ENCODE results near the gene LBP.

DNA sequence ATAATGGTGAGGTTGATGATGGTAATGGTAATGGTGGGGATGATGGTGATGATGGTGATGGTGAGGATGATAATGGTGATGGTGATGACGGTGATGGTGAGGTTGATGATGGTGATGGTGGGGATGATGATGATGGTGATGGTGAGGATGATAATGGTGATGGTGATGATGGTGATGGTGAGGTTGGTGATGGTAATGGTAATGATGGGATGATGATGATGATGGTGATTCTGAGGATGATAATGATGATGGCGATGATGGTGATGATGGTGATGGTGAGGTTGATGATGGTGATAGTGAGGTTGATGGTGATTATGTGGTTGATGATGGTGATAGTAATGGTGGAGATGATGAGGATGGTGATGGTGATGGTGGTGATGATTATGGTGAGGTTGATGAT lies 32.6 kb upstream of the LBP start:
- TF ChIP-seq YY1 (IDR thresholded peaks at IDR 0.05; ENCODE audit: low read depth, low read length): no peak
- TF ChIP-seq, protein P1, sequence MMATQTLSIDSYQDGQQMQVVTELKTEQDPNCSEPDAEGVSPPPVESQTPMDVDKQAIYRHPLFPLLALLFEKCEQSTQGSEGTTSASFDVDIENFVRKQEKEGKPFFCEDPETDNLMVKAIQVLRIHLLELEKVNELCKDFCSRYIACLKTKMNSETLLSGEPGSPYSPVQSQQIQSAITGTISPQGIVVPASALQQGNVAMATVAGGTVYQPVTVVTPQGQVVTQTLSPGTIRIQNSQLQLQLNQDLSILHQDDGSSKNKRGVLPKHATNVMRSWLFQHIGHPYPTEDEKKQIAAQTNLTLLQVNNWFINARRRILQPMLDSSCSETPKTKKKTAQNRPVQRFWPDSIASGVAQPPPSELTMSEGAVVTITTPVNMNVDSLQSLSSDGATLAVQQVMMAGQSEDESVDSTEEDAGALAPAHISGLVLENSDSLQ (IDR thresholded peaks at IDR 0.05): no peak
- TF ChIP-seq GATAD2B (conservative IDR thresholded peaks at IDR 0.05; ENCODE audit: low read depth): no peak
- TF ChIP-seq RAD21 (IDR thresholded peaks at IDR 0.05; ENCODE audit: insufficient read depth, low read depth, low read length): no peak
- TF ChIP-seq, protein P2, sequence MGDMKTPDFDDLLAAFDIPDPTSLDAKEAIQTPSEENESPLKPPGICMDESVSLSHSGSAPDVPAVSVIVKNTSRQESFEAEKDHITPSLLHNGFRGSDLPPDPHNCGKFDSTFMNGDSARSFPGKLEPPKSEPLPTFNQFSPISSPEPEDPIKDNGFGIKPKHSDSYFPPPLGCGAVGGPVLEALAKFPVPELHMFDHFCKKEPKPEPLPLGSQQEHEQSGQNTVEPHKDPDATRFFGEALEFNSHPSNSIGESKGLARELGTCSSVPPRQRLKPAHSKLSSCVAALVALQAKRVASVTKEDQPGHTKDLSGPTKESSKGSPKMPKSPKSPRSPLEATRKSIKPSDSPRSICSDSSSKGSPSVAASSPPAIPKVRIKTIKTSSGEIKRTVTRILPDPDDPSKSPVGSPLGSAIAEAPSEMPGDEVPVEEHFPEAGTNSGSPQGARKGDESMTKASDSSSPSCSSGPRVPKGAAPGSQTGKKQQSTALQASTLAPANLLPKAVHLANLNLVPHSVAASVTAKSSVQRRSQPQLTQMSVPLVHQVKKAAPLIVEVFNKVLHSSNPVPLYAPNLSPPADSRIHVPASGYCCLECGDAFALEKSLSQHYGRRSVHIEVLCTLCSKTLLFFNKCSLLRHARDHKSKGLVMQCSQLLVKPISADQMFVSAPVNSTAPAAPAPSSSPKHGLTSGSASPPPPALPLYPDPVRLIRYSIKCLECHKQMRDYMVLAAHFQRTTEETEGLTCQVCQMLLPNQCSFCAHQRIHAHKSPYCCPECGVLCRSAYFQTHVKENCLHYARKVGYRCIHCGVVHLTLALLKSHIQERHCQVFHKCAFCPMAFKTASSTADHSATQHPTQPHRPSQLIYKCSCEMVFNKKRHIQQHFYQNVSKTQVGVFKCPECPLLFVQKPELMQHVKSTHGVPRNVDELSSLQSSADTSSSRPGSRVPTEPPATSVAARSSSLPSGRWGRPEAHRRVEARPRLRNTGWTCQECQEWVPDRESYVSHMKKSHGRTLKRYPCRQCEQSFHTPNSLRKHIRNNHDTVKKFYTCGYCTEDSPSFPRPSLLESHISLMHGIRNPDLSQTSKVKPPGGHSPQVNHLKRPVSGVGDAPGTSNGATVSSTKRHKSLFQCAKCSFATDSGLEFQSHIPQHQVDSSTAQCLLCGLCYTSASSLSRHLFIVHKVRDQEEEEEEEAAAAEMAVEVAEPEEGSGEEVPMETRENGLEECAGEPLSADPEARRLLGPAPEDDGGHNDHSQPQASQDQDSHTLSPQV (IDR thresholded peaks at IDR 0.05): no peak
- TF ChIP-seq STAT3 (IDR thresholded peaks at IDR 0.05; ENCODE audit: low read depth, low read length): no peak
- no peak for TF ChIP-seq ETV6 (conservative IDR thresholded peaks at IDR 0.05 in 1 of 2, IDR thresholded peaks at IDR 0.05 in 1 of 2; ENCODE audit: borderline replicate concordance in 1 of 2, low read depth in 1 of 2)
- TF ChIP-seq, protein P3, sequence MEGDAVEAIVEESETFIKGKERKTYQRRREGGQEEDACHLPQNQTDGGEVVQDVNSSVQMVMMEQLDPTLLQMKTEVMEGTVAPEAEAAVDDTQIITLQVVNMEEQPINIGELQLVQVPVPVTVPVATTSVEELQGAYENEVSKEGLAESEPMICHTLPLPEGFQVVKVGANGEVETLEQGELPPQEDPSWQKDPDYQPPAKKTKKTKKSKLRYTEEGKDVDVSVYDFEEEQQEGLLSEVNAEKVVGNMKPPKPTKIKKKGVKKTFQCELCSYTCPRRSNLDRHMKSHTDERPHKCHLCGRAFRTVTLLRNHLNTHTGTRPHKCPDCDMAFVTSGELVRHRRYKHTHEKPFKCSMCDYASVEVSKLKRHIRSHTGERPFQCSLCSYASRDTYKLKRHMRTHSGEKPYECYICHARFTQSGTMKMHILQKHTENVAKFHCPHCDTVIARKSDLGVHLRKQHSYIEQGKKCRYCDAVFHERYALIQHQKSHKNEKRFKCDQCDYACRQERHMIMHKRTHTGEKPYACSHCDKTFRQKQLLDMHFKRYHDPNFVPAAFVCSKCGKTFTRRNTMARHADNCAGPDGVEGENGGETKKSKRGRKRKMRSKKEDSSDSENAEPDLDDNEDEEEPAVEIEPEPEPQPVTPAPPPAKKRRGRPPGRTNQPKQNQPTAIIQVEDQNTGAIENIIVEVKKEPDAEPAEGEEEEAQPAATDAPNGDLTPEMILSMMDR (IDR thresholded peaks at IDR 0.05 in 2 of 3, conservative IDR thresholded peaks at IDR 0.05 in 1 of 3; ENCODE audit: control insufficient read depth in 2 of 3, extremely low read depth in 1 of 3, insufficient read depth in 1 of 3, low read depth in 3 of 3, low read length in 3 of 3): no peak
- TF ChIP-seq JUND (IDR thresholded peaks at IDR 0.05; ENCODE audit: low read depth, low read length): no peak
- no peak for TF ChIP-seq CREM (IDR thresholded peaks at IDR 0.05; ENCODE audit: low read depth)
- TF ChIP-seq, protein P4, sequence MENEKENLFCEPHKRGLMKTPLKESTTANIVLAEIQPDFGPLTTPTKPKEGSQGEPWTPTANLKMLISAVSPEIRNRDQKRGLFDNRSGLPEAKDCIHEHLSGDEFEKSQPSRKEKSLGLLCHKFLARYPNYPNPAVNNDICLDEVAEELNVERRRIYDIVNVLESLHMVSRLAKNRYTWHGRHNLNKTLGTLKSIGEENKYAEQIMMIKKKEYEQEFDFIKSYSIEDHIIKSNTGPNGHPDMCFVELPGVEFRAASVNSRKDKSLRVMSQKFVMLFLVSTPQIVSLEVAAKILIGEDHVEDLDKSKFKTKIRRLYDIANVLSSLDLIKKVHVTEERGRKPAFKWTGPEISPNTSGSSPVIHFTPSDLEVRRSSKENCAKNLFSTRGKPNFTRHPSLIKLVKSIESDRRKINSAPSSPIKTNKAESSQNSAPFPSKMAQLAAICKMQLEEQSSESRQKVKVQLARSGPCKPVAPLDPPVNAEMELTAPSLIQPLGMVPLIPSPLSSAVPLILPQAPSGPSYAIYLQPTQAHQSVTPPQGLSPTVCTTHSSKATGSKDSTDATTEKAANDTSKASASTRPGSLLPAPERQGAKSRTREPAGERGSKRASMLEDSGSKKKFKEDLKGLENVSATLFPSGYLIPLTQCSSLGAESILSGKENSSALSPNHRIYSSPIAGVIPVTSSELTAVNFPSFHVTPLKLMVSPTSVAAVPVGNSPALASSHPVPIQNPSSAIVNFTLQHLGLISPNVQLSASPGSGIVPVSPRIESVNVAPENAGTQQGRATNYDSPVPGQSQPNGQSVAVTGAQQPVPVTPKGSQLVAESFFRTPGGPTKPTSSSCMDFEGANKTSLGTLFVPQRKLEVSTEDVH (IDR thresholded peaks at IDR 0.05; ENCODE audit: low read depth, partially characterized antibody): no peak
- no peak for TF ChIP-seq KLF5 (IDR thresholded peaks at IDR 0.05; ENCODE audit: partially characterized antibody)
- no peak for TF ChIP-seq SREBF2 (IDR thresholded peaks at IDR 0.05; ENCODE audit: low read length)
- TF ChIP-seq ASH2L (IDR thresholded peaks at IDR 0.05; ENCODE audit: borderline replicate concordance, low read depth): no peak

Measured in GM12878 (cell line).